Endothelial cell of umbilical vein (primary cell): ENCODE results near the gene KCNQ5. TPM values are rescaled to one million over a fixed set of nuclear protein-coding genes. Genes with fewer than 3 reads are reported as not detected.

Experiments used
- BruUV-seq: library from RNA; stranded (reverse); fragments of 400-500 nt; replicated peaks from 2 replicates; lab custom pipeline; 2021; lab: Mats Ljungman, UMichigan
- CTCF ChIA-PET: fragments of 300-600, 350-600 bp; sonication (Branson Sonifier 250); formaldehyde crosslinking; loops from one replicate; lab custom pipeline; 2021; ENCODE audit warnings: antibody characterized with exemption, inconsistent platforms; lab: Charles Lee
- POLR2A ChIA-PET: fragments of 300-600, 350-600 bp; sonication (Branson Sonifier 250); formaldehyde crosslinking; loops from one replicate; lab custom pipeline; 2021; ENCODE audit warnings: antibody characterized with exemption, inconsistent platforms; lab: Charles Lee
- DNase-seq: peaks from one replicate; pipeline ENCODE4 v3.0.0-alpha.2; 2011; ENCODE audit warnings: low read depth, low spot score
- FAIRE-seq: peaks from 2 replicates; lab custom pipeline; 2011; peaks lifted over from hg19 to GRCh38; lab: Jason Lieb, UNC
- H2AFZ ChIP-seq: 2 replicates; pipeline ENCODE4 v1.6.0; 2012; ENCODE audit warnings: low read depth, low read length, control low read depth, inconsistent platforms
- H3K27ac ChIP-seq: 2 replicates; pipeline ENCODE4 v1.5.1; 2011; ENCODE audit warnings: low read depth, mild to moderate bottlenecking, control low read depth, low read length, moderate library complexity; ENCODE audit not compliant: insufficient read depth
- H3K27me3 ChIP-seq, 2 experiments: 2 replicates each; pipeline versions ENCODE4 v1.6.0 to v1.6.1; 2011; ENCODE audit warnings: low read length in 2 of 2, mixed read lengths in 1 of 2; ENCODE audit not compliant: control insufficient read depth in 2 of 2, insufficient read depth in 2 of 2
- H3K36me3 ChIP-seq, 2 experiments: 2 replicates in 1 of 2; 3 replicates in 1 of 2; pipeline ENCODE4 v1.5.1; 2011; ENCODE audit warnings: low read length in 2 of 2, mild to moderate bottlenecking in 1 of 2, moderate library complexity in 1 of 2; ENCODE audit not compliant: control insufficient read depth in 2 of 2, insufficient read depth in 2 of 2; ENCODE audit errors: extremely low read depth in 1 of 2
- H3K4me1 ChIP-seq: 3 replicates; pipeline ENCODE4 v1.5.1; 2011; ENCODE audit warnings: mild to moderate bottlenecking, low read length; ENCODE audit not compliant: control insufficient read depth, insufficient read depth; ENCODE audit errors: extremely low read depth
- H3K4me2 ChIP-seq: 2 replicates; pipeline ENCODE4 v1.6.1; 2011; ENCODE audit warnings: low read length, control low read depth, mixed read lengths; ENCODE audit not compliant: insufficient read depth
- H3K4me3 ChIP-seq, 3 experiments: fragments of 200-600 bp in 1 of 3; sonication (generic), shearing (Covaris generic) in 1 of 3; replicated peaks in 1 of 3; 2 replicates each; pipeline ENCODE4 v1.5.1; 2011 to 2016; ENCODE audit warnings: control low read depth in 3 of 3, low read length in 3 of 3, mild to moderate bottlenecking in 2 of 3, inconsistent platforms in 1 of 3, low read depth in 1 of 3, moderate library complexity in 1 of 3; ENCODE audit not compliant: insufficient read depth in 1 of 3
- H3K79me2 ChIP-seq: 2 replicates; pipeline ENCODE4 v1.6.0; 2012; ENCODE audit warnings: low read length, inconsistent platforms; ENCODE audit not compliant: control insufficient read depth, insufficient read depth
- H3K9ac ChIP-seq: replicated peaks from 2 replicates; pipeline ENCODE3; 2011; ENCODE audit warnings: low read length, control low read depth; ENCODE audit not compliant: insufficient read depth; ENCODE audit errors: extremely low read depth
- H3K9me1 ChIP-seq: replicated peaks from 3 replicates; pipeline ENCODE4 v1.6.0; 2011; ENCODE audit warnings: mild to moderate bottlenecking, low read length; ENCODE audit not compliant: control insufficient read depth, insufficient read depth; ENCODE audit errors: extremely low read depth
- H3K9me3 ChIP-seq: replicated peaks from 2 replicates; pipeline ENCODE4 v1.5.1; 2012; ENCODE audit warnings: low read length, inconsistent platforms; ENCODE audit not compliant: control insufficient read depth, insufficient read depth
- H4K20me1 ChIP-seq: replicated peaks from 2 replicates; pipeline ENCODE3; 2011; ENCODE audit warnings: mild to moderate bottlenecking, low read length; ENCODE audit not compliant: control insufficient read depth, insufficient read depth; ENCODE audit errors: extremely low read depth
- EZH2 ChIP-seq: IDR thresholded peaks from 2 replicates; pipeline ENCODE4 v1.6.1; 2012; ENCODE audit warnings: borderline replicate concordance, low read depth, mild to moderate bottlenecking, moderate library complexity, low read length, inconsistent platforms; ENCODE audit not compliant: severe bottlenecking
- FOS ChIP-seq: IDR thresholded peaks from 2 replicates; pipeline ENCODE4 v1.6.1; 2011; ENCODE audit warnings: mild to moderate bottlenecking, low read length, moderate library complexity, borderline replicate concordance; ENCODE audit not compliant: insufficient read depth
- GATA2 ChIP-seq: IDR thresholded peaks from 2 replicates; pipeline ENCODE4 v1.7.0; 2011; ENCODE audit warnings: low read depth, mild to moderate bottlenecking, moderate library complexity, mixed read lengths, low read length; ENCODE audit not compliant: insufficient read length, insufficient read depth
- JUN ChIP-seq: IDR thresholded peaks from 2 replicates; pipeline ENCODE4 v1.6.1; 2011; ENCODE audit warnings: borderline replicate concordance, low read depth; ENCODE audit not compliant: insufficient read length, insufficient read depth
- MYC ChIP-seq: IDR thresholded peaks from one replicate; pipeline ENCODE4 v1.6.1; 2011; ENCODE audit warnings: mild to moderate bottlenecking, low read depth, low read length
- POLR2A ChIP-seq: IDR thresholded peaks from 2 replicates; pipeline ENCODE4 v1.6.1; 2012; ENCODE audit warnings: low read depth, mild to moderate bottlenecking, control low read depth, low read length
- POLR2AphosphoS5 ChIP-seq: IDR thresholded peaks from 2 replicates; pipeline ENCODE4 v1.6.1; 2012; ENCODE audit warnings: low read depth, mild to moderate bottlenecking, control low read depth, low read length, moderate library complexity; ENCODE audit not compliant: insufficient read depth
- dilution Hi-C: fragments of 300-500 bp; cut with MboI; formaldehyde crosslinking; loops from one replicate; pipeline ENCODE4 v1.15.0; 2019; ENCODE audit warnings: low sequenced_read_pairs; ENCODE audit not compliant: extremely low pct_ligation_motif_present
- intact Hi-C: fragments of 100-400 bp; cut with micrococcal nuclease; formaldehyde crosslinking; loops from one replicate; pipeline ENCODE4 v1.10.0; 2022
- polyA plus RNA-seq, 4 experiments: library from polyadenylated mRNA; depleted of rRNA in 3 of 4; stranded (reverse) in 3 of 4; unstranded in 1 of 4; fragments of >200 nt; gene quantifications; 2 replicates each; pipeline versions ENCODE4 v1.2.1 to v1.2.3, GENCODE V29; 2011 to 2012; ENCODE audit warnings: missing spikeins in 1 of 4
- total RNA-seq: library from RNA; stranded (reverse); gene quantifications from 2 replicates; pipeline ENCODE4 v1.2.3, GENCODE V29; 2021
- TF ChIP-seq, protein P1 (sequence below): IDR thresholded peaks from 2 replicates; pipeline ENCODE4 v1.6.1; 2011; ENCODE audit not compliant: insufficient read depth, insufficient read length
- TF ChIP-seq, protein P2 (sequence below), 2 donors: IDR thresholded peaks; 1 replicate in 1 of 2; 2 replicates in 1 of 2; pipeline ENCODE4 v1.5.1; 2011; ENCODE audit warnings: low read length in 2 of 2, mild to moderate bottlenecking in 2 of 2, moderate library complexity in 2 of 2, control low read depth in 1 of 2, inconsistent platforms in 1 of 2, low read depth in 1 of 2; ENCODE audit not compliant: insufficient read depth in 1 of 2; ENCODE audit errors: extremely low read depth in 1 of 2

KCNQ5 gene
- total and polyA plus RNA-seq, 2 donors (not counting 3 experiments of a cell fraction or from before 2014, with no cell fraction given), result 0.22 TPM; not detected in 1

DNA sequence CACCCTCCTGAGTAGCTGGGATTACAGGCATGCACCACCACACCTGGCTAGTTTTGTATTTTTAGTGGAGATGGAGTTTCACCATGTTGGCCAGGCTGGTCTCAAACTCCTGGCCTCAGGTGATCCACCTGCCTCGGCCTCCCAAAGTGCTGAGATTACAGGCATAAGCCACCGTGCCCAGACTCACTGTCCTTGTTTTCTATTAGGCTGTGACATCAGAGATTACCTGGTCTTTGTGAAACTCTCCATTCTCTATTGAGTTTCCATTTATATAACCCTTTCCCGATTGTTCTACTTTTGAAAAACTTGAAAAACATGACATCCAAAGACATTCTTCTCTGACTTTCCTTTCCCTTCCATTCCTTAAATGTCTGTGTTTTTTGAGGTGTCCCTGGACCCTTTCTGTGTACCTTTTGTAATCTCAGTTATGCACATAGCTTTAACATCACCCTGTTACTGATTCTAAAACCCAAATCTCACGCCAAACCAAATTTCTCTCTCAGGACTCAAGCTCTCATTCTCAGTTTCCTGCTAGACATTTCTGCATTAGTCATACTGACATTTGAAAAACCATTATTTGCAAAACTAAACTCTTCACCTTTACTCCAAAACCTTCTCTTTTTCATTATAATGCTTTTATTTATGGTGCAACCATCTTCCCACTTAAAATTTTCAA lies 466.4 kb downstream of the KCNQ5 start:
- ChIA-PET CTCF (no interaction called here), POLR2A (no interaction called here)
- Histone ChIP-seq H3K9ac (no peak overlapping the region), H3K4me2 (no peak overlapping the region), H3K27ac (no peak overlapping the region), H3K36me3 (no peaks in the 10 kb centered on the region), H3K27me3 (no peaks in the 10 kb centered on the region), H4K20me1 (no peaks in the 10 kb centered on the region), H3K79me2 (no peaks in the 10 kb centered on the region), H3K4me1 (no peaks in the 10 kb centered on the region), H3K4me3 (no peak overlapping the region), H3K9me3 (no peaks in the 10 kb centered on the region), H3K9me1 (no peaks in the 10 kb centered on the region), H2AFZ (no peak overlapping the region)
- intact Hi-C loops, result no loop called here
- no peak for TF ChIP-seq POLR2A
- no peak for TF ChIP-seq EZH2
- TF ChIP-seq, protein P1, sequence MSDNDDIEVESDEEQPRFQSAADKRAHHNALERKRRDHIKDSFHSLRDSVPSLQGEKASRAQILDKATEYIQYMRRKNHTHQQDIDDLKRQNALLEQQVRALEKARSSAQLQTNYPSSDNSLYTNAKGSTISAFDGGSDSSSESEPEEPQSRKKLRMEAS, result no peak
- no peak for TF ChIP-seq JUN
- TF ChIP-seq MYC, result no peak
- TF ChIP-seq GATA2, result no peak
- TF ChIP-seq POLR2AphosphoS5, result no peak
- TF ChIP-seq, protein P2, sequence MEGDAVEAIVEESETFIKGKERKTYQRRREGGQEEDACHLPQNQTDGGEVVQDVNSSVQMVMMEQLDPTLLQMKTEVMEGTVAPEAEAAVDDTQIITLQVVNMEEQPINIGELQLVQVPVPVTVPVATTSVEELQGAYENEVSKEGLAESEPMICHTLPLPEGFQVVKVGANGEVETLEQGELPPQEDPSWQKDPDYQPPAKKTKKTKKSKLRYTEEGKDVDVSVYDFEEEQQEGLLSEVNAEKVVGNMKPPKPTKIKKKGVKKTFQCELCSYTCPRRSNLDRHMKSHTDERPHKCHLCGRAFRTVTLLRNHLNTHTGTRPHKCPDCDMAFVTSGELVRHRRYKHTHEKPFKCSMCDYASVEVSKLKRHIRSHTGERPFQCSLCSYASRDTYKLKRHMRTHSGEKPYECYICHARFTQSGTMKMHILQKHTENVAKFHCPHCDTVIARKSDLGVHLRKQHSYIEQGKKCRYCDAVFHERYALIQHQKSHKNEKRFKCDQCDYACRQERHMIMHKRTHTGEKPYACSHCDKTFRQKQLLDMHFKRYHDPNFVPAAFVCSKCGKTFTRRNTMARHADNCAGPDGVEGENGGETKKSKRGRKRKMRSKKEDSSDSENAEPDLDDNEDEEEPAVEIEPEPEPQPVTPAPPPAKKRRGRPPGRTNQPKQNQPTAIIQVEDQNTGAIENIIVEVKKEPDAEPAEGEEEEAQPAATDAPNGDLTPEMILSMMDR (IDR thresholded peaks at IDR 0.05; ENCODE audit: extremely low read depth in 1 of 2, insufficient read depth in 1 of 2, low read depth in 1 of 2, low read length in 2 of 2), result no peak
- TF ChIP-seq FOS, result no peak
- BruUV-seq, result no TSS peak
- no peak for DNase-seq
- dilution Hi-C loops, result no loop called here
- FAIRE-seq, result no peak
